ENCODE data around the gene DUSP15. TPM values are rescaled to one million over a fixed set of nuclear protein-coding genes. Genes with fewer than 3 reads are reported as not detected.

Gene DUSP15
- total and polyA plus RNA-seq, 9 of the 15 experiments (the other 6 are each of a cell fraction or from before 2014, with no cell fraction given) = 0.34 TPM; not detected in 8

- Histone ChIP-seq H4K20me1 (replicated peaks; ENCODE audit: control insufficient read depth, insufficient read depth, low read length) (no peaks in the 10 kb centered on the region; the same call in 1 of the 2 replicates), H3K36me3 (ENCODE audit: control insufficient read depth, insufficient read depth, low read length) (no peaks in the 10 kb centered on the region), H3K27me3 (ENCODE audit: control insufficient read depth in 2 of 2, insufficient read depth in 2 of 2, low read length in 2 of 2) (peaks cover 2 to 13% of the 10 kb centered on the region in 2 experiments; a peak in 2 of 5 replicates), H3K4me3 (no peak overlapping the region), H3K27ac (ENCODE audit: extremely low read depth, low read depth, low read length) (no peak overlapping the region), H3K79me2 (ENCODE audit: control insufficient read depth, insufficient read depth, low read length) (no peaks in the 10 kb centered on the region), H3K4me1 (replicated peaks in 1 of 2; ENCODE audit: control insufficient read depth in 2 of 2, insufficient read depth in 2 of 2, low read length in 2 of 2) (no peaks in the 10 kb centered on the region; a peak in 2 of 5 replicates), H3K4me2 (ENCODE audit: insufficient read depth, low read length) (no peak overlapping the region), H3K9ac (ENCODE audit: insufficient read depth in 1 of 2, low read depth in 2 of 2, low read length in 2 of 2) (no peak overlapping the region), H3K9me1 (ENCODE audit: control insufficient read depth, insufficient read depth, low read length) (no peaks in the 10 kb centered on the region), H2AFZ (ENCODE audit: low read depth, low read length) (no peak overlapping the region), H3K9me3 (replicated peaks; ENCODE audit: control insufficient read depth, insufficient read depth, low read depth, low read length) (no peaks in the 10 kb centered on the region)
- BruUV-seq (replicated peaks) = no TSS peak
- POLR2A ChIA-PET = interaction anchor here (0.8 kb wide), 1 partner anchor 14 kb away, joined by 3 read pairs; no protein-coding TSS in a partner anchor
- DNase-seq (ENCODE audit: extremely low read depth in 1 of 4, low spot score in 3 of 4) (no peak), ATAC-seq (no peak), FAIRE-seq (no peak)
- TF ChIP-seq FOXO4 (CRISPR knock-in tag; IDR thresholded peaks at IDR 0.05) (no peak), PBX2 (CRISPR knock-in tag; IDR thresholded peaks at IDR 0.05; ENCODE audit: low read depth) (no peak), PBX2 (tag; conservative IDR thresholded peaks at IDR 0.05; ENCODE audit: low read depth) (peak; percentile 90), NR2F6 (CRISPR knock-in tag; IDR thresholded peaks at IDR 0.05) (no peak), MEIS2 (IDR thresholded peaks at IDR 0.05; ENCODE audit: partially characterized antibody) (peak; percentile 86), PKNOX1 (IDR thresholded peaks at IDR 0.05) (peak; percentile 84), MAFK (IDR thresholded peaks at IDR 0.05; ENCODE audit: low read length) (no peak), SRSF3 (IDR thresholded peaks at IDR 0.05; ENCODE audit: insufficient read depth, low read length) (no peak), NCOA1 (IDR thresholded peaks at IDR 0.05; ENCODE audit: low read depth) (no peak)
- CTCF ChIA-PET (ENCODE audit: low intra/inter-chr PET ratio) = no interaction called here
- intact Hi-C loops (cut with micrococcal nuclease) = no loop called here
- in situ Hi-C loops (cut with MboI) = no loop called here
- 0% methylated on average over 1 of the region's 1 CpG for WGBS (ENCODE audit: insufficient coverage, low coverage, missing lambda C conversion rate)
Observed at GRCh38 chr20:31903627-31904386, 33.5 kb upstream of the DUSP15 start.
